ENCODE measurements around the gene ADRA2A.

ADRA2A gene

GRCh38 chr10:111113961-111114757 is 37.3 kb downstream of the ADRA2A start:
- Mint-ChIP-seq H3K27ac (peak overlapping the region; percentile 65), H3K27me3 (no peaks in the 10 kb centered on the region), H3K4me3 (no peak overlapping the region), H3K9me3 (no peaks in the 10 kb centered on the region), H3K36me3 (no peaks in the 10 kb centered on the region), H3K4me1 (peaks cover 12% of the 10 kb centered on the region)

- Mint-ChIP-seq H3K4me1 (peaks cover 12% of the 10 kb centered on the region), H3K27me3 (no peaks in the 10 kb centered on the region), H3K9me3 (no peaks in the 10 kb centered on the region), H3K4me3 (no peak overlapping the region), H3K27ac (no peak overlapping the region), H3K36me3 (no peaks in the 10 kb centered on the region)
These were observed 38.1 kb downstream of the ADRA2A start for GRCh38 chr10:111114758-111115500.

DNA sequence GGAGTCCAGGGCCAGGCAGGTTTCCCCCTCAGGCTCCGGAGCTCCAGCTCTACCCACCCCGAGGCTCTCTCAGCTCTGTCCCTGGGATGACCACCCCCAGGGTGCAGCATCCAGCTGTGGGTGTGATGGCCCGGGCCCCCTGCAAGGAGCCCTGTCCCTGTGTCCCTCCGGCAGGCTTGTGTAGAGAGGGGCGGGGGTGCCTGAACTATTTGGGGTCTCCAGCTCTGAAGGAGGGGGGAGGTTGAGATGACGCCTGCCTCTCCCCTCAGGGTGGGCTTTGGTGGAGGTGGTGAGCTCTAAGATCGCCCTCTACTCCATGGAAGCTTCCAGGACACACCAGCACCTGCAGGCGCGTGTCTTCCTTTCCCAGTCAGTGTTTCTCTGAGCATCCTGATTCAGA is 39.4 kb downstream of the ADRA2A start:
- H3K4me3 Mint-ChIP-seq: no peak overlapping the region
- peaks cover 12% of the 10 kb centered on the region for H3K4me1 Mint-ChIP-seq
- no peaks in the 10 kb centered on the region for H3K36me3 Mint-ChIP-seq
- H3K9me3 Mint-ChIP-seq: no peaks in the 10 kb centered on the region
- H3K27ac Mint-ChIP-seq: no peak overlapping the region
- no peaks in the 10 kb centered on the region for H3K27me3 Mint-ChIP-seq

- Mint-ChIP-seq H3K27me3 (no peaks in the 10 kb centered on the region), H3K4me1 (peaks cover 12% of the 10 kb centered on the region), H3K4me3 (no peak overlapping the region), H3K27ac (no peak overlapping the region), H3K36me3 (no peaks in the 10 kb centered on the region), H3K9me3 (no peaks in the 10 kb centered on the region)
These were observed 40.1 kb downstream of the ADRA2A start for GRCh38 chr10:111116762-111117445.

DNA sequence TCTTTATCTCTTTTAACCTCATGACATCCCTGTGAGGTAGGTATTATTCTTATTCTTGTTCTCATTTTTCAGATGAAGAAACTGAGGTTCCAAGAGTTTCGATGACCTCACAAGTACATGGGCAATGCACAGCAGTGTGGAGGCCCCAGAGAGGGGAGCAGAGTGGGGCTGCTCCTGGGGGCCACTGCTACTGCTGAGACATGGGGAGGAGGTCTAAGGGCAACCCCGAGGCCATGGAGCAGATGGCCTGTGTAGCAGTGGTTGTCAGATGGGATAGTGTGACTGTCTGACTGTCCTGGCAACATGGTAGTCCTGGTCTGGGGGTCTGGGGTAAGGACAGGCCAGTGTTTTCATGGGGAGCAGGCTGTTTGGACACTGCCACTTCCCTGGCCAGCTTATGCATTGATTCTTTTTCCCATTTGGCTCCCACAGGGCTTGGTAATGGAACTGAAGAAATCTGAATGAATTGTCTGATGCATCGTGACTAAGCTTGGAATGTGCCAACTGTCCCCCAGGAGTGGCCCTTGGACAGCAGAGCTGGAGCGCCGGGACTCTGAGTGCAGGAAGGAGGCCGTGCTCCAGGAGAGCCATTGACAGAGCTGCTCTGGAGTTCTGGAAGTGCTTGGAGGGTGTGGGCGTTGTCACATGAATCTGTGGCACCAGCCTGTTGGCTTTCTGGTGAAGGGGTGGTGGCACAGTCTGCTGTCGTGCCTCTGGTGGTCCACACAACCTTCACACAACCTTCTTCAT is 40.9 kb downstream of the ADRA2A start:
- no peaks in the 10 kb centered on the region for H3K36me3 Mint-ChIP-seq

DNA sequence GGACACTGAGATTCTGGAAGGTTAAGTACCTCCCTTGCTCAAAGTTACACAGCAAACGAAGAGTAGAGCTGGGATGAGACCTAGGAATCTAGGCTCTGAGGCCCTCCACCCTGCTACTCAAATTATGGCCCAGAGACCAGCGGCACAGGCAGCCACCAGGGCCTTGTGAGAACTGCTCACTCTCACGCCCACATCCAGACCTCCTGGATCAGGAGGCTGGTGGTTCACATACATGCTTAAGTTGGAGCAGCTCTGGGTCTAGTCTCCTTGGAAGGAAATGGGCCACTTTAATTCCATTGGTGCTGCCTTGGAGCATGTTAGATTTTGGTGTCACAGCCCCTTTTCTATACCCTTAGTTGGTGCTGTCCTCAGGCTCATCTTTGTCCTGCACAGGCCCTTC is 41.9 kb downstream of the ADRA2A start:
- Mint-ChIP-seq H3K36me3 (no peaks in the 10 kb centered on the region), H3K27me3 (no peaks in the 10 kb centered on the region), H3K9me3 (no peaks in the 10 kb centered on the region), H3K27ac (no peak overlapping the region), H3K4me1 (peaks cover 12% of the 10 kb centered on the region), H3K4me3 (no peak overlapping the region)

More for the DNA sequence above, 40.9 kb downstream of the ADRA2A start:
- no peaks in the 10 kb centered on the region for H3K27me3 Mint-ChIP-seq
- no peak overlapping the region for H3K27ac Mint-ChIP-seq
- H3K4me3 Mint-ChIP-seq: no peak overlapping the region
- no peaks in the 10 kb centered on the region for H3K9me3 Mint-ChIP-seq
- peaks cover 12% of the 10 kb centered on the region for H3K4me1 Mint-ChIP-seq

DNA sequence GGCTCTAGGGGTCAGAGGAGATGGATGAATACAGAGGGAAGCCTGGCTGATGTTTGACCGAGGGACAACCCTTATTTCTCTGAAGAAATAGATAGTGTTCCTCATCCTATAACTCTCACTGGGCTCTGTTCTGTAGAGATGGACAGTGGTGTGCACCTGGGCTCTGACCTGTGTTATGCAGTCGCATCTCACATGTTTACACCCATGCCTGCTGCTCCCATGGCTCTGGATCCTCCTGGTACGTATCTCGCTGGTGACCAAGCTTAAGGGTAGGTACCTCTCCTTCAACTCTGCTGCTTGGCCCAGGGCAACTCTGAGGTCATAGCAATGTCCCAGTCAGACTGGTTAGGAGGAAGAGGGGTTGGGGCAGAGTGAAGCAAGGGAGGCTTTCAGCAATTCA is 42.8 kb downstream of the ADRA2A start:
- Mint-ChIP-seq H3K27me3 (no peaks in the 10 kb centered on the region), H3K4me1 (peaks cover 3% of the 10 kb centered on the region), H3K4me3 (no peak overlapping the region), H3K27ac (peak overlapping the region; percentile 73), H3K9me3 (no peaks in the 10 kb centered on the region), H3K36me3 (no peaks in the 10 kb centered on the region)

- peaks cover 3% of the 10 kb centered on the region for H3K27me3 Mint-ChIP-seq
- no peaks in the 10 kb centered on the region for H3K9me3 Mint-ChIP-seq
- no peak overlapping the region for H3K27ac Mint-ChIP-seq
- H3K36me3 Mint-ChIP-seq: no peaks in the 10 kb centered on the region
- H3K4me1 Mint-ChIP-seq: no peaks in the 10 kb centered on the region
- H3K4me3 Mint-ChIP-seq: no peak overlapping the region
These were observed 45.3 kb downstream of the ADRA2A start for GRCh38 chr10:111122127-111122526.

GRCh38 chr10:111123883-111124282 is 47.1 kb downstream of the ADRA2A start:
- Mint-ChIP-seq H3K27me3 (peaks cover 3% of the 10 kb centered on the region), H3K4me3 (no peak overlapping the region), H3K9me3 (no peaks in the 10 kb centered on the region), H3K36me3 (no peaks in the 10 kb centered on the region), H3K4me1 (no peaks in the 10 kb centered on the region), H3K27ac (no peak overlapping the region)

GRCh38 chr10:111125102-111125501 is 48.3 kb downstream of the ADRA2A start:
- Mint-ChIP-seq H3K9me3 (no peaks in the 10 kb centered on the region), H3K27me3 (peaks cover 4% of the 10 kb centered on the region), H3K27ac (no peak overlapping the region), H3K4me1 (no peaks in the 10 kb centered on the region), H3K4me3 (no peak overlapping the region), H3K36me3 (no peaks in the 10 kb centered on the region)

- no peaks in the 10 kb centered on the region for H3K36me3 Mint-ChIP-seq
- H3K4me3 Mint-ChIP-seq: no peak overlapping the region
- H3K4me1 Mint-ChIP-seq: no peaks in the 10 kb centered on the region
- peaks cover 4% of the 10 kb centered on the region for H3K27me3 Mint-ChIP-seq
- H3K27ac Mint-ChIP-seq: no peak overlapping the region
- no peaks in the 10 kb centered on the region for H3K9me3 Mint-ChIP-seq
These were observed 49.2 kb downstream of the ADRA2A start for GRCh38 chr10:111126077-111126476.

DNA sequence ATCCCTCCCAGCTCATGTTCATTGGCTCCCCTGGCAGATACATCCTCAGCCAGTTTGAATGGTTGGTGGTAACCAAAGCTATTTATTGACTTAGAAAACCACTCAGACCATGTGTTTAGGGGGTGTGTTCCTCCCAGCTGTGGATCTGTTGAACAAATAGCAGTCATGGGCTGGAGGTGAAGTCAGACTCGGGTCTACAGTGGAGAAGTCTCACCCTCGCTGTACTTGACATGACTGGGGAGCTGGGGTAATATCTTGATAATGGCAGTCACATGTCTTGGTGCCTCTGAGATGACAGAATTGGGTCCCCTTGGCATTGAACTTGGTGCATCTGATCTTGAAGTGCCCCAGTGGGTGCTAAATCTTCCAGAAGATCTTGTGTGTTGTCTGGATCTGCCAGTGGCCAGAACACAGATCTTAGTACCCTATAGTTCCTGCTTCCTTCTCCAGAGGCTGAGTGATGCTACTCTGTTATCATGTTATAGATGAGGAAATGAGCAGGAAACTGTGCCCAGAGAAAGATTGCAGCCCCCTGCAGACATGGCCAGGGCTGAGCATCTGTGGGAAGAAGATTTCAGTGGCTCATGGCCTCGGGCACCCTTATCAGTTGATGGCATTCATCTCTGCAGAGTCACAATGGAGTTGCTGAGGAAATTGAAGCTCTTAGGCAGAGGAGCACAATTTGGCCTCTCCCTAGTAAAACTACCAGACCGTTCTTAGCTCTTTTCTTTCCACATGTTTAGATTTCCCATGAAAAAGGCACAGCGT is 50.4 kb downstream of the ADRA2A start:
- Mint-ChIP-seq H3K4me3 (no peak overlapping the region), H3K27ac (no peak overlapping the region), H3K9me3 (no peaks in the 10 kb centered on the region), H3K27me3 (peaks cover 4% of the 10 kb centered on the region), H3K4me1 (no peaks in the 10 kb centered on the region), H3K36me3 (no peaks in the 10 kb centered on the region)

- H3K27me3 Mint-ChIP-seq: peaks cover 6% of the 10 kb centered on the region
- H3K36me3 Mint-ChIP-seq: no peaks in the 10 kb centered on the region
- H3K9me3 Mint-ChIP-seq: no peaks in the 10 kb centered on the region
- no peaks in the 10 kb centered on the region for H3K4me1 Mint-ChIP-seq
- no peak overlapping the region for H3K4me3 Mint-ChIP-seq
- H3K27ac Mint-ChIP-seq: no peak overlapping the region
These were observed 51.7 kb downstream of the ADRA2A start for GRCh38 chr10:111128331-111129180.

DNA sequence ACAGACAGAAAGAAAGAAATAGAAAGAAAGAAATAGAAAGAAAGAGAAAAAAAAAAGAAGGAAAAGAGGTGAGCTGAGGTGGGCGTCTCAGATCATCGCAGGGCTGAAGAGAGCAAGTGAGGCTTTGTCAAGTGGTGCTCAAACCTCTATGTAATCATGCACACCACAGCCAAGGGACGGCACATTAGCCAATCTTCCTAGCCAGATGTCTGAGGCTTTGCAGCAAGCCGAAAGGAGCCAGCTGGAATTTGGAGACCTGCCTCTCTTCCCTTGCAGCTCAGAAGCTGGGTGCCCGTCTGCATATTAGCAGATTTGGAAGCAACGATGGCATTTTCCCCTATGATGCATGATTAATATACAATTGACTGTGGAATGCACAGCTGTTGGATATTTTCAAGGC is 52.5 kb downstream of the ADRA2A start:
- Mint-ChIP-seq H3K36me3 (no peaks in the 10 kb centered on the region), H3K27me3 (peaks cover 8% of the 10 kb centered on the region), H3K4me1 (no peaks in the 10 kb centered on the region), H3K9me3 (no peaks in the 10 kb centered on the region), H3K4me3 (no peak overlapping the region), H3K27ac (no peak overlapping the region)
